Right atrium auricular region (tissue), 2 donors: ENCODE results near the gene MYCBP2. TPM values are rescaled to one million over a fixed set of nuclear protein-coding genes. Genes with fewer than 3 reads are reported as not detected.

ENCODE experiments used
- DNase-seq: peaks from one replicate; pipeline ENCODE4 v3.0.0-alpha.2; 2019; ENCODE audit warnings: low spot score
- H3K27ac ChIP-seq, 2 donors: fragments of 200-600 bp; sonication (generic); 1 replicate in 1 of 2; 2 replicates in 1 of 2; pipeline ENCODE4 v1.5.1; 2016 to 2019
- H3K27me3 ChIP-seq, 2 donors: fragments of 200-600 bp; sonication (generic); one replicate each; pipeline versions ENCODE4 v1.5.1 to v1.6.0; 2017 to 2019
- H3K36me3 ChIP-seq: fragments of 200-600 bp; sonication (generic); one replicate; pipeline ENCODE4 v1.5.1; 2016
- H3K4me1 ChIP-seq, 2 donors: fragments of 200-600 bp; sonication (generic); one replicate each; pipeline versions ENCODE4 v1.5.1 to v1.6.0; 2017 to 2019
- H3K4me3 ChIP-seq, 2 donors: fragments of 200-600 bp; sonication (generic); 1 replicate in 1 of 2; 2 replicates in 1 of 2; pipeline ENCODE4 v1.5.1; 2017 to 2019; ENCODE audit warnings: mild to moderate bottlenecking in 1 of 2, moderate library complexity in 1 of 2
- H3K9me3 ChIP-seq, 2 donors: fragments of 200-600 bp; sonication (generic); one replicate each; pipeline ENCODE4 v1.5.1; 2019
- total RNA-seq, 2 donors: library from RNA; depleted of rRNA; stranded (reverse); fragments of >200 nt; gene quantifications; one replicate each; pipeline ENCODE4 v1.1.0, GENCODE V29; 2016
- TF ChIP-seq, protein P1 (sequence below), 2 donors: fragments of 200-600 bp; sonication (generic); IDR thresholded peaks; one replicate each; pipeline ENCODE4 v1.5.1; 2019; ENCODE audit warnings: antibody characterized with exemption in 2 of 2

MYCBP2 gene
- total RNA-seq, 2 donors from 2014 or later = 78.6 to 91.2 TPM

DNA sequence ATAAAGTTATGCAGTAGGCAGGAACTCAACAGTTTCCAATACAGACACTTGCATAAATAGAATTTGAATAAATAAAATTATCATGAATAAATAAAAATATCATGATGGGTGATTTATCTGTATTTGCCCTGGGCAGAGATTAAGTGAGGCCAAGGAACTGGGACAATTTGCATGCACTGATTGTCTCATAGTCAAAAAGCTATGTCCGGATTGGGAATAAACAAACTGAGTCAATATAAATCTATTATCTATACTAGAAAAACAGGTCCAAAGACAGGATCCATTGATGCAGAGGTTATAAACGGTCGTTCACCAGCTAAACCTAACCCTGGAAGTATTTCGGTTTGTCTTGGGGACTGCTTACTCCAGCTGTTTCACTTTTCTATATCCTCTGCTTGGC, 273.7 kb downstream of the MYCBP2 start:
- TF ChIP-seq, protein P1, sequence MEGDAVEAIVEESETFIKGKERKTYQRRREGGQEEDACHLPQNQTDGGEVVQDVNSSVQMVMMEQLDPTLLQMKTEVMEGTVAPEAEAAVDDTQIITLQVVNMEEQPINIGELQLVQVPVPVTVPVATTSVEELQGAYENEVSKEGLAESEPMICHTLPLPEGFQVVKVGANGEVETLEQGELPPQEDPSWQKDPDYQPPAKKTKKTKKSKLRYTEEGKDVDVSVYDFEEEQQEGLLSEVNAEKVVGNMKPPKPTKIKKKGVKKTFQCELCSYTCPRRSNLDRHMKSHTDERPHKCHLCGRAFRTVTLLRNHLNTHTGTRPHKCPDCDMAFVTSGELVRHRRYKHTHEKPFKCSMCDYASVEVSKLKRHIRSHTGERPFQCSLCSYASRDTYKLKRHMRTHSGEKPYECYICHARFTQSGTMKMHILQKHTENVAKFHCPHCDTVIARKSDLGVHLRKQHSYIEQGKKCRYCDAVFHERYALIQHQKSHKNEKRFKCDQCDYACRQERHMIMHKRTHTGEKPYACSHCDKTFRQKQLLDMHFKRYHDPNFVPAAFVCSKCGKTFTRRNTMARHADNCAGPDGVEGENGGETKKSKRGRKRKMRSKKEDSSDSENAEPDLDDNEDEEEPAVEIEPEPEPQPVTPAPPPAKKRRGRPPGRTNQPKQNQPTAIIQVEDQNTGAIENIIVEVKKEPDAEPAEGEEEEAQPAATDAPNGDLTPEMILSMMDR (IDR thresholded peaks at IDR 0.05) = no peak
- DNase-seq = no peak
- Histone ChIP-seq H3K27ac (no peak overlapping the region), H3K27me3 (no peaks in the 10 kb centered on the region), H3K36me3 (peaks cover 53% of the 10 kb centered on the region), H3K4me3 (no peak overlapping the region), H3K9me3 (no peaks in the 10 kb centered on the region), H3K4me1 (no peaks in the 10 kb centered on the region)

- Histone ChIP-seq H3K4me1 (no peaks in the 10 kb centered on the region), H3K4me3 (no peak overlapping the region), H3K9me3 (no peaks in the 10 kb centered on the region), H3K27me3 (no peaks in the 10 kb centered on the region), H3K27ac (no peak overlapping the region), H3K36me3 (peaks cover 23% of the 10 kb centered on the region)
- DNase-seq = no peak
- TF ChIP-seq, protein P1 (IDR thresholded peaks at IDR 0.05) = no peak
Observed at GRCh38 chr13:77048681-77049080, 278.2 kb downstream of the MYCBP2 start.

GRCh38 chr13:77047649-77048343, 279.1 kb downstream of the MYCBP2 start:
- no peak overlapping the region for H3K27ac ChIP-seq
- no peaks in the 10 kb centered on the region for H3K27me3 ChIP-seq
- no peak for DNase-seq
- peaks cover 19% of the 10 kb centered on the region for H3K36me3 ChIP-seq
- TF ChIP-seq, protein P1 (IDR thresholded peaks at IDR 0.05) = no peak
- H3K4me1 ChIP-seq = no peaks in the 10 kb centered on the region
- no peaks in the 10 kb centered on the region for H3K9me3 ChIP-seq
- H3K4me3 ChIP-seq = no peak overlapping the region

DNA sequence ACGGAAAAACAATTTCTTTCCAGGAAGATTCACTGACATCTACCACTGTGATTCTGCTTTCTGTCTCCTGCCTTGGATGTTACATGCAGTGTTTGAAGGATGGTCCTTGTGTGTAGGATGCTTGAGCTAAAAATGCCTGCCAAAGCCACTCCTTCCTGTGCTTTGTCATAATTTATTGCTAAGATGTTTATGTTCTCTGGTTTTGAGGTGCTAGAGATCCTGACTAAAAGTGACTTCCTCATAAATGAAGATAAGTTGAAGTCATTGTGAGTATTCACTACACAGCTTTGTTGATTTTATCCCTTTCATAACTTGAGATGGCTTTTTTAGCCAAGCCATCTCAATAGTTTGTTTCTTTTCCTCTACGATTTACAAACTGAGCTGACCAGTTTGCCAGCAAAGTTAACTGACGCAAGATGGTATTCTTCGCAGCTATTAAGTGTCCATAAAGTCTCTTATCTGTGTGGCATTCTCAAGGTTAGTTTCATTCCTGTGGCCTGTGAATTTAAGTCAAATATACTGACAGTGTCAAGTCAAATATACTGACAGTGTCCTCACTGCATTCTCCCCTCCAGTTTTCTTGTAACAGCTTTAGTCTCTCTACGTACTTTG, 284.2 kb downstream of the MYCBP2 start:
- peaks cover 5% of the 10 kb centered on the region for H3K36me3 ChIP-seq
- no peaks in the 10 kb centered on the region for H3K27me3 ChIP-seq
- no peaks in the 10 kb centered on the region for H3K9me3 ChIP-seq
- no peak overlapping the region for H3K4me3 ChIP-seq
- TF ChIP-seq, protein P1 (IDR thresholded peaks at IDR 0.05) = no peak
- no peaks in the 10 kb centered on the region for H3K4me1 ChIP-seq
- H3K27ac ChIP-seq = no peak overlapping the region
- DNase-seq = no peak

- TF ChIP-seq, protein P1 (IDR thresholded peaks at IDR 0.05) = no peak
- Histone ChIP-seq H3K4me3 (no peak overlapping the region), H3K9me3 (no peaks in the 10 kb centered on the region)
Observed at GRCh38 chr13:77040835-77041234, 286.1 kb downstream of the MYCBP2 start.

More at GRCh38 chr13:77040835-77041234, 286.1 kb downstream of the MYCBP2 start:
- Histone ChIP-seq H3K36me3 (peaks cover 5% of the 10 kb centered on the region), H3K27me3 (no peaks in the 10 kb centered on the region), H3K27ac (no peak overlapping the region), H3K4me1 (peaks cover 0 to 8% of the 10 kb centered on the region in 2 donors)
- DNase-seq = no peak
